ENCODE results near the gene FIGN.

FIGN gene

DNA sequence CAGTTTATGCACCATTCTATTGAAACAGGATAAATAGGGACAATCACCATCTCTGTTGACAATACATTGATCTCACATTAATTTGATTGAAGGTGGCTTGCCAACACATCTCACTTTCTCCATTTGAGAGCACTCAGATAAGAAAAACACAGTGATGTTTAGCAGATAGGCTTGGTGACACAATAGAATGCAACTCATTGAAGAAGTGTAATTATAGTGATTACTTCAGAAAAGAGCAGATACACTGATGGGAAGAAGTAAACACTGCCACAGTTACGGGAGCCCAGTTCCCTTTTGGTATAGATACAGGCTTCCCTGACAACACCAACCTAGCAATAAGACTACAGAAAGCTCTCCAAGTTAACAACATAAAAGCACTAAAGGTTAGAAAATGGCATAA lies 89.1 kb downstream of the FIGN start:
- TF ChIP-seq, protein P1, sequence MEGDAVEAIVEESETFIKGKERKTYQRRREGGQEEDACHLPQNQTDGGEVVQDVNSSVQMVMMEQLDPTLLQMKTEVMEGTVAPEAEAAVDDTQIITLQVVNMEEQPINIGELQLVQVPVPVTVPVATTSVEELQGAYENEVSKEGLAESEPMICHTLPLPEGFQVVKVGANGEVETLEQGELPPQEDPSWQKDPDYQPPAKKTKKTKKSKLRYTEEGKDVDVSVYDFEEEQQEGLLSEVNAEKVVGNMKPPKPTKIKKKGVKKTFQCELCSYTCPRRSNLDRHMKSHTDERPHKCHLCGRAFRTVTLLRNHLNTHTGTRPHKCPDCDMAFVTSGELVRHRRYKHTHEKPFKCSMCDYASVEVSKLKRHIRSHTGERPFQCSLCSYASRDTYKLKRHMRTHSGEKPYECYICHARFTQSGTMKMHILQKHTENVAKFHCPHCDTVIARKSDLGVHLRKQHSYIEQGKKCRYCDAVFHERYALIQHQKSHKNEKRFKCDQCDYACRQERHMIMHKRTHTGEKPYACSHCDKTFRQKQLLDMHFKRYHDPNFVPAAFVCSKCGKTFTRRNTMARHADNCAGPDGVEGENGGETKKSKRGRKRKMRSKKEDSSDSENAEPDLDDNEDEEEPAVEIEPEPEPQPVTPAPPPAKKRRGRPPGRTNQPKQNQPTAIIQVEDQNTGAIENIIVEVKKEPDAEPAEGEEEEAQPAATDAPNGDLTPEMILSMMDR (conservative IDR thresholded peaks at IDR 0.05; ENCODE audit: low read depth, low read length), result no peak
- H3K4me3 ChIP-seq (ENCODE audit: low read length), result no peak overlapping the region
- no peak for DNase-seq (ENCODE audit: low read depth)

DNA sequence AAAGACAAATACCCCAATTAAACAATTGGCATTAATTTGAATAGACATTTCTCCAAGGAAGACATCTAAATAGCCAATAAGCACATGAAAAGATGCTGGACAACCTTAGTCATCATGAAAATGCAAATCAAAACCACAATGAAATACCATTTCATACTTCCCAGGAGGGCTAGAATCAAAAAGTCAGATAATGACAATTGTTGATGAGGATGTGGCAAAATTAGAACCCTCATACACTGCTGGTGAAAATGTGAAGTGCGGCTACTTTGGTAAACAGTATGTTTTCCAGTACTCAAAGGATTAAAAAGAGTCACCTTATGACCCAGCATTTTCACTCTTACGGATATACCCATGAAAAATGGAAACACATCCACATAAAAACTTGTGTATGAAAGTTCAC lies 91.6 kb downstream of the FIGN start:
- no peak for DNase-seq (ENCODE audit: low read depth)
- TF ChIP-seq, protein P1 (conservative IDR thresholded peaks at IDR 0.05; ENCODE audit: low read depth, low read length), result no peak
- H3K4me3 ChIP-seq (ENCODE audit: low read length), result no peak overlapping the region

DNA sequence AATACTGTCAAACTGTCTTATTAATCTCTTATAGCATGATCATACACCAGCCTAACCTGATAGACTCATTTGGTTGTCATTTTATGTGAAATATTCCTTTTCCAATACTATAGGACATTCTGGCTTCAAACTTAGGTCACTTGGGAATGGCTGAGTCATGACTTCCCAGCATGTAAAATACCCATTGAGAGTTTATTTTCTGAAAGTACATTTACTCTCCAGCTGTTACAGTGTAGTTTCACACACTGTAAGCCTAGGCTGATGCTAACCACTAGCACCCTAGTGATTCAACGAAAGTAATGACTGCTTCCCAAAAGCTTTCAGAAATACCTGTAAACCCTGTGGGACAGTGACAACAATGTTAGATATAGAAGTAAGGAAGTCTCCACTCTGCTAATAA lies 93.8 kb downstream of the FIGN start:
- no peak overlapping the region for H3K4me3 ChIP-seq (ENCODE audit: low read length)
- no peak for DNase-seq (ENCODE audit: low read depth)

DNA sequence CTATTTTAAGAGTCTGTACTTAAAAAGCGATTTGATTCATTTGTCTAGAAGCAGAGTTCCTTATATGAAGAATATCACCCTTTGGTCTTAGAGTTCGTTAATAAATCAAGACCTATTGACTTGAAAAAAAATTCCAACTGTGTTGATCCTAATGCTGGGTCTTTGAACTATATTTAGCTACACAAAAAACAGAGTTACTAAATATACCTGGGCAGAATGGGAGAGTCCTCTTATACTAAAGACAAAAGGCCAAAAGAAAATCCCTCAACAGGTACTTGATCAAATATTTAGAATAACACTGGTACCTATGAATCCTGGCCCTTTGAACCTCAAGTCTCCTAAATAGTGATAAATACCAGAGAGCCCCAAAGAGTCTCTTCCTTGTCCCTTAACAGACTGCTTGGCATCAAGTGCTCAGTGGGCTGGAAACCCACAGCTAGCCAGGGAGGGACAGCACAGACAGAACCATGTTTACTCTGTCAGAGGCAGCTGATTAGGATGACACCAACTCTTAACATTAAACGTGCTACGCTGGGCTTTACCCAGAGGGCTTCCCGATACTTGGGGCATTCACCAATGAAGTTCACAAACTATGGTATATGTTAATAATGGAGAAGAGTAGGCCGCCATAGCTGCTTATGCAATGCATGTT lies 95.1 kb downstream of the FIGN start:
- no peak for DNase-seq (ENCODE audit: low read depth)
- TF ChIP-seq, protein P1 (conservative IDR thresholded peaks at IDR 0.05; ENCODE audit: low read depth, low read length), result no peak
- no peak overlapping the region for H3K4me3 ChIP-seq (ENCODE audit: low read length)

More for the DNA sequence above, 93.8 kb downstream of the FIGN start:
- TF ChIP-seq, protein P1 (conservative IDR thresholded peaks at IDR 0.05; ENCODE audit: low read depth, low read length), result no peak

DNA sequence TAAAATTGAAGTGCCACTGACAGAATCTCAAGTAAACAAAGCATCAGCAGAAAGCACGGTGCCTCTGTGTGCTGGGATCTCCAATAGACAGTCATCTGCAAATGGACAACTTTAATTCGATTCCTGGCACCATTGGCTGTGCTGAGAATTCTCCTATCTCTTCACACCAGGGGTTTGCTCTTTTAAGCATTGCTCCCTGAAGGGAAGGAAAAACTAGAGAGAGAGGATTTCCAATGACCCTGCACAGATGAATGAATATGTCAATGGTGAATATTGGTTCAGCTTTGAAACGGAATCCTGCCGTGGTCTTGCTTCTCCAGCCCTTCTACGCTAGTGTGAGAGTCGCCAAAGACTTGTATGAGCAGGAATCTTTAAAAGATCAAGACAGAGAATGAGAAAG lies 97.9 kb downstream of the FIGN start:
- TF ChIP-seq, protein P1 (conservative IDR thresholded peaks at IDR 0.05; ENCODE audit: low read depth, low read length), result no peak
- no peak overlapping the region for H3K4me3 ChIP-seq (ENCODE audit: low read length)
- no peak for DNase-seq (ENCODE audit: low read depth)

DNA sequence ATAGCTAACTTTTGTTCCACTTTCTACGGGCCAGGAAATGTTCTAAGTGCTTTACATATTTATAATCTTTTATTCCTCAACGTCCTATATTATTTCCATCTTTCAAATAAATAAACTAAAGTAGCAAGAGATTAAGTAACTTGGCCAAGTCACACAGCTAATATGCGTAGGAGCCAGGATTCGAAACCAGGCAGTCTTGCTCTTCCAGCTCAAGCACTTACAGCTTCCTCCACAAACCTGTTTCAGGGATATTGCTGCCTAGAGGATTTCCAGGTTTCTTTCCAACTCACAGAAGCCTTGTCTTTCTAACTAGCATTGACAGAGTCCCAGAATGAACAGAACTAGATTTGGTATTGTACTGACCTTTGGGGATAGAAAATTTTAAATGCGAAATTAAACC lies 102.5 kb downstream of the FIGN start:
- DNase-seq (ENCODE audit: low read depth), result no peak
- TF ChIP-seq, protein P1 (conservative IDR thresholded peaks at IDR 0.05; ENCODE audit: low read depth, low read length), result no peak

DNA sequence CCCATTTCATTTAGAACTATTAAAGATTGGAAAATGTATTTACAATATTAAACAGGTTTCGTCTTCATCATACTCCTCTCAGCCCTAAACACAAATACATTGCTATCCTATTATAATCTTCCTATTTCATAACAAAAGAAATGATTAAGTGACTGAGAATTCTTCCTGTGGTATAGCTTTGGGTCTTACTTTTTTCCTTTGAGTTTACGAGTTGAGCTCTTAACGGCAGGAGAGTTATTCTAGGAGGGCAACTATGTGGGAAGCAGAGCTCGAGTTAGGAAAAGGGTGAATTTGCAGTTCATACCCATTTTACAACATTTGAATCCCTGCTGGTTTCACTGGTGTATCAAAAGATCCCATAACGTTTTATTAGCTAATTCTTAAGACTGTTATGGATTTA lies 105.0 kb downstream of the FIGN start:
- TF ChIP-seq, protein P1 (conservative IDR thresholded peaks at IDR 0.05; ENCODE audit: low read depth, low read length), result no peak
- H3K4me3 ChIP-seq (ENCODE audit: low read length), result no peak overlapping the region
- no peak for DNase-seq (ENCODE audit: low read depth)

More for the DNA sequence above, 102.5 kb downstream of the FIGN start:
- H3K4me3 ChIP-seq (ENCODE audit: low read length), result no peak overlapping the region

All from retinal pigment epithelial cell (primary cell).